GM23248 (cell line): ENCODE results near the gene MCF2L.

Experiments
- EZH2 ChIP-seq: fragments of 200-600 bp; sonication (generic); IDR thresholded peaks from 2 replicates; pipeline ENCODE4 v1.6.1; 2018; ENCODE audit warnings: antibody characterized with exemption, mild to moderate bottlenecking; ENCODE audit not compliant: insufficient read depth, poor library complexity, severe bottlenecking
- EZH2phosphoT487 ChIP-seq: fragments of 200-600 bp; sonication (generic); IDR thresholded peaks from 2 replicates; pipeline ENCODE4 v1.6.1; 2018; ENCODE audit warnings: antibody characterized with exemption, moderate library complexity, mild to moderate bottlenecking, low read depth; ENCODE audit not compliant: insufficient read depth

GRCh38 chr13:113049521-113049941, 80.5 kb downstream of the MCF2L start:
- TF ChIP-seq EZH2phosphoT487, result no peak
- no peak for TF ChIP-seq EZH2
